GM10266 (cell line): ENCODE data around the gene PLIN3.
"Not testable (repeated sequence)": the region's sequence is repeated elsewhere in the genome, so short reads cannot be mapped to it uniquely, and the experiment has no call there.

Experiments
- DNase-seq: peaks from one replicate; pipeline ENCODE4 v3.0.0; 2012; ENCODE audit errors: extremely low spot score
- CTCF ChIP-seq: IDR thresholded peaks from 2 replicates; pipeline ENCODE4 v1.5.1; 2012; ENCODE audit warnings: mild to moderate bottlenecking, low read depth; ENCODE audit not compliant: control insufficient read depth, insufficient read depth; ENCODE audit errors: missing control alignments

Gene PLIN3

GRCh38 chr19:4852484-4852883, 15.0 kb downstream of the PLIN3 start:
- DNase-seq = no peak
- no peak for TF ChIP-seq CTCF

GRCh38 chr19:4851551-4852290, 15.7 kb downstream of the PLIN3 start:
- peak; percentile 65 for DNase-seq
- TF ChIP-seq CTCF = peak; percentile 82

- TF ChIP-seq CTCF = no peak
- no peak for DNase-seq
These were observed 18.4 kb downstream of the PLIN3 start for GRCh38 chr19:4849019-4849418.

GRCh38 chr19:4847190-4847973, 20.1 kb downstream of the PLIN3 start:
- TF ChIP-seq CTCF = no peak
- no peak for DNase-seq

GRCh38 chr19:4845975-4846374, 21.5 kb downstream of the PLIN3 start:
- not testable (repeated sequence) for DNase-seq

- DNase-seq = no peak
These were observed 22.9 kb downstream of the PLIN3 start for GRCh38 chr19:4844348-4845179.

More at GRCh38 chr19:4844348-4845179, 22.9 kb downstream of the PLIN3 start:
- no peak for TF ChIP-seq CTCF
